ENCODE results near the gene DR1.

DNA sequence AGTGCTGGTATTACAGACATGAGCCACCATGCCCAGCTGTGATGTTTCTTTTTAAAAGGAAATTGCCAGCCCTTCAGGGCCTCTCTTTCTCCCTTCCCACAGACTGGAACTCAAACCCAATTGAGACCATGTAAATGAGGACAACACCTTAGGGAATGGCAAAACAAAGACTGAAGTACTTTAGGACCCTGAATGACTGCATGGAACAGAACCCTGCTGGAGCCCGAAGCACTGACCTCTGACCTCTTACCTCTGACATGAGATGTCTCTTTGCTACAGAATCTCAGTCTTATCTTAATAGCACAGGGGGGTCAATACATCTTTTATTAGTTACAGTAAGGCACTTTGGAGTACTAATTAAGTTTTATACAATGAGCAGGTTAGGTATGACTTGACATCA, 15.5 kb upstream of the DR1 start:
- TF ChIP-seq, protein P1, sequence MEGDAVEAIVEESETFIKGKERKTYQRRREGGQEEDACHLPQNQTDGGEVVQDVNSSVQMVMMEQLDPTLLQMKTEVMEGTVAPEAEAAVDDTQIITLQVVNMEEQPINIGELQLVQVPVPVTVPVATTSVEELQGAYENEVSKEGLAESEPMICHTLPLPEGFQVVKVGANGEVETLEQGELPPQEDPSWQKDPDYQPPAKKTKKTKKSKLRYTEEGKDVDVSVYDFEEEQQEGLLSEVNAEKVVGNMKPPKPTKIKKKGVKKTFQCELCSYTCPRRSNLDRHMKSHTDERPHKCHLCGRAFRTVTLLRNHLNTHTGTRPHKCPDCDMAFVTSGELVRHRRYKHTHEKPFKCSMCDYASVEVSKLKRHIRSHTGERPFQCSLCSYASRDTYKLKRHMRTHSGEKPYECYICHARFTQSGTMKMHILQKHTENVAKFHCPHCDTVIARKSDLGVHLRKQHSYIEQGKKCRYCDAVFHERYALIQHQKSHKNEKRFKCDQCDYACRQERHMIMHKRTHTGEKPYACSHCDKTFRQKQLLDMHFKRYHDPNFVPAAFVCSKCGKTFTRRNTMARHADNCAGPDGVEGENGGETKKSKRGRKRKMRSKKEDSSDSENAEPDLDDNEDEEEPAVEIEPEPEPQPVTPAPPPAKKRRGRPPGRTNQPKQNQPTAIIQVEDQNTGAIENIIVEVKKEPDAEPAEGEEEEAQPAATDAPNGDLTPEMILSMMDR (IDR thresholded peaks at IDR 0.05) = no peak
- no peak for TF ChIP-seq POLR2A (IDR thresholded peaks at IDR 0.05)

Measured in sigmoid colon (tissue), 3 donors.